Measurements from ENCODE around the gene OR8G1.

OR8G1 gene

DNA sequence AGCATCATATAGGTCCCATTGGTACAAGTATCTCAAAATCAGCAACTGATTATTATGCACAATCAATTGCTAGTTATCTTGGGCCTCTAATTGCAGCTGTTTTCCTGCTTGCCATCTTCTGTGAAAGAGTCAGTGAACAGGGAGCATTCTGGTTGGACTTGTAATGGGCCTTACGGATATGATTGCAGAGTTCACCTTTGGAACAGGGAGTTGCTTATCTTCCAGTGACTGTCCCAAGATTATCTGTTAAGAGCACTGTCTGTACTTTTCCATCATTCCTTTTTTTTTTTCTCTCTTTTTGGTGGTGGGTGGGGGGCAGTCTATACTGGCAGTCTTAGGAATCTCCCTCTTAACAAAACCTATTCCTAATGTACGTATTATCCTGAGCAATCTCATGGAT is 33.1 kb downstream of the OR8G1 start:
- Histone ChIP-seq H3K27me3 (ENCODE audit: low read length) (no peaks in the 10 kb centered on the region), H3K27ac (ENCODE audit: low read depth, low read length) (no peak overlapping the region), H3K79me2 (ENCODE audit: insufficient read depth, low read length) (no peaks in the 10 kb centered on the region), H3K4me2 (ENCODE audit: low read depth, low read length, poor library complexity, severe bottlenecking) (no peak overlapping the region), H2AFZ (ENCODE audit: low read depth, low read length, severe bottlenecking) (no peak overlapping the region), H3K36me3 (ENCODE audit: low read length) (no peaks in the 10 kb centered on the region), H3K4me3 (ENCODE audit: insufficient read depth, low read length, poor library complexity, severe bottlenecking) (no peak overlapping the region), H3K9me3 (ENCODE audit: insufficient read depth, low read length) (no peaks in the 10 kb centered on the region), H3F3A (ENCODE audit: insufficient read depth) (no peaks in the 10 kb centered on the region), H4K20me1 (ENCODE audit: low read depth, low read length) (no peaks in the 10 kb centered on the region), H3K9me2 (replicated peaks; ENCODE audit: insufficient read depth, low read length) (no peaks in the 10 kb centered on the region), H3K9ac (ENCODE audit: low read length) (no peak overlapping the region)
- TF ChIP-seq, protein P1, sequence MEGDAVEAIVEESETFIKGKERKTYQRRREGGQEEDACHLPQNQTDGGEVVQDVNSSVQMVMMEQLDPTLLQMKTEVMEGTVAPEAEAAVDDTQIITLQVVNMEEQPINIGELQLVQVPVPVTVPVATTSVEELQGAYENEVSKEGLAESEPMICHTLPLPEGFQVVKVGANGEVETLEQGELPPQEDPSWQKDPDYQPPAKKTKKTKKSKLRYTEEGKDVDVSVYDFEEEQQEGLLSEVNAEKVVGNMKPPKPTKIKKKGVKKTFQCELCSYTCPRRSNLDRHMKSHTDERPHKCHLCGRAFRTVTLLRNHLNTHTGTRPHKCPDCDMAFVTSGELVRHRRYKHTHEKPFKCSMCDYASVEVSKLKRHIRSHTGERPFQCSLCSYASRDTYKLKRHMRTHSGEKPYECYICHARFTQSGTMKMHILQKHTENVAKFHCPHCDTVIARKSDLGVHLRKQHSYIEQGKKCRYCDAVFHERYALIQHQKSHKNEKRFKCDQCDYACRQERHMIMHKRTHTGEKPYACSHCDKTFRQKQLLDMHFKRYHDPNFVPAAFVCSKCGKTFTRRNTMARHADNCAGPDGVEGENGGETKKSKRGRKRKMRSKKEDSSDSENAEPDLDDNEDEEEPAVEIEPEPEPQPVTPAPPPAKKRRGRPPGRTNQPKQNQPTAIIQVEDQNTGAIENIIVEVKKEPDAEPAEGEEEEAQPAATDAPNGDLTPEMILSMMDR (IDR thresholded peaks at IDR 0.05; ENCODE audit: insufficient read depth, low read length, poor library complexity, severe bottlenecking): no peak
- TF ChIP-seq EZH2phosphoT487 (conservative IDR thresholded peaks at IDR 0.05; ENCODE audit: low read length): no peak

DNA sequence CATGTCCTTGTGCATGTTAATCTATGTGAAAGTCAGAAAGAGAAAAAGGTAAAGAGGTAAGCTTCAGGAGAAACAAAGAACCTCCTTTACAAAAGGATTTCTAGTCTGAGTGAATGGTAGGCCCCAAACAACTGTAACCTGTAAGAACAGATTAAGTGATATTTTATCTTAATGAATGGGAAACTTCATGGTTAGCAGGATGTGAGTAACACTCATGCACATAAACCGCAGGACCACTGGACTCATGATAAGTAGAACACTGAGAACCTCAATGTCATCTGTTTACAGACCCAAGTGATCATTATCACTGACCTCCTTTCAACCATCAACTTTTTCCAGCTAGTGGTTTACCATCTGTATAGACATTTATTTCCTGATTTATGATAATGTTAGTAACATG is 35.2 kb downstream of the OR8G1 start:
- H3K27me3 ChIP-seq (ENCODE audit: low read length): no peaks in the 10 kb centered on the region
- no peaks in the 10 kb centered on the region for H3K9me3 ChIP-seq (ENCODE audit: insufficient read depth, low read length)
- H3K9me2 ChIP-seq (replicated peaks; ENCODE audit: insufficient read depth, low read length): no peaks in the 10 kb centered on the region
- no peak overlapping the region for H3K27ac ChIP-seq (ENCODE audit: low read depth, low read length)
- TF ChIP-seq, protein P1 (IDR thresholded peaks at IDR 0.05; ENCODE audit: insufficient read depth, low read length, poor library complexity, severe bottlenecking): no peak
- H3K4me2 ChIP-seq (ENCODE audit: low read depth, low read length, poor library complexity, severe bottlenecking): no peak overlapping the region
- no peaks in the 10 kb centered on the region for H3K36me3 ChIP-seq (ENCODE audit: low read length)
- no peak overlapping the region for H2AFZ ChIP-seq (ENCODE audit: low read depth, low read length, severe bottlenecking)
- H3K4me3 ChIP-seq (ENCODE audit: insufficient read depth, low read length, poor library complexity, severe bottlenecking): no peak overlapping the region
- H3K79me2 ChIP-seq (ENCODE audit: insufficient read depth, low read length): no peaks in the 10 kb centered on the region
- no peaks in the 10 kb centered on the region for H4K20me1 ChIP-seq (ENCODE audit: low read depth, low read length)
- no peak overlapping the region for H3K9ac ChIP-seq (ENCODE audit: low read length)
- no peaks in the 10 kb centered on the region for H3F3A ChIP-seq (ENCODE audit: insufficient read depth)

DNA sequence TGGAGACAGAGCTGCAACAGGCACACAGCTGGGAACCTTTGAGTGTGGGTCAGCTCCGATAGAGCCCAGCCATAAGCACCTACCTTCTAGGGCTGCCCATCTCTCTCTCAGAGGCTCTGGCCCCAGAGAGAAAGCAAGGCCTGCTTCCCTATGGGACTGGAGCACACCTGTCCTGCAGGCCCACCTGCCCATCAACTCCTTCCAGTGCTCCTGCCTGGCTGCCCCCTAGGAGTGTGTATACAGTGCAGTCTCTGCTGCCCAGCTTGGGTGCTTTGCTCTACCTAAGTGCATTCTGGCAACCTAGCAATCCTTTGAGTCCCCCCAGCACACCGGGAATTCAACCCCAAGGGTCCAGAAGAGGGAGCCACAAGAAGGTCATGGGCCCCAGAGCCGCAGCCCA is 36.3 kb downstream of the OR8G1 start:
- Histone ChIP-seq H3K9me2 (replicated peaks; ENCODE audit: insufficient read depth, low read length) (no peaks in the 10 kb centered on the region), H3K27ac (ENCODE audit: low read depth, low read length) (no peak overlapping the region), H3K9ac (ENCODE audit: low read length) (no peak overlapping the region), H3K9me3 (ENCODE audit: insufficient read depth, low read length) (no peaks in the 10 kb centered on the region), H4K20me1 (ENCODE audit: low read depth, low read length) (no peaks in the 10 kb centered on the region), H3K4me2 (ENCODE audit: low read depth, low read length, poor library complexity, severe bottlenecking) (no peak overlapping the region), H3K27me3 (ENCODE audit: low read length) (no peaks in the 10 kb centered on the region), H3F3A (ENCODE audit: insufficient read depth) (no peaks in the 10 kb centered on the region), H3K4me3 (ENCODE audit: insufficient read depth, low read length, poor library complexity, severe bottlenecking) (no peak overlapping the region), H3K36me3 (ENCODE audit: low read length) (no peaks in the 10 kb centered on the region), H3K79me2 (ENCODE audit: insufficient read depth, low read length) (no peaks in the 10 kb centered on the region), H2AFZ (ENCODE audit: low read depth, low read length, severe bottlenecking) (no peak overlapping the region)
- TF ChIP-seq, protein P1 (IDR thresholded peaks at IDR 0.05; ENCODE audit: insufficient read depth, low read length, poor library complexity, severe bottlenecking): no peak
- TF ChIP-seq EZH2phosphoT487 (conservative IDR thresholded peaks at IDR 0.05; ENCODE audit: low read length): no peak

DNA sequence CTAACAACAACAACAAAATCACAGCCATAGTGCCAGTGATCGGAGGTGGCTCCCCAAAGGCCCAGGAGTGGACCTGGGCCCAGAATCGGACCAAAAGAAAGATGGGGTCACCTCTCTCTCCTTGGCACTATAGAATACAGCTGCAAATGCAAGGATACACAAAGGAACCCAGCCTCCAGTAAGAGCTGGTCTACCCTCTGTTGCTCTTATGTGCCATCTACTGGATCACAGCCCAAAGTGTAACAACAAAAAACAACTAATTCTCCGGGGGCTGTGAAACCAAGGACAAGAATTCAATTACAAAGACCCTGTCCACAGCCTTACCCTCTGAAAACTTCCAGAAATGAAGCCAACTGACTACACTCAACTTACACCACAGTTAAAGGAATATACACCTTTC is 36.9 kb downstream of the OR8G1 start:
- Histone ChIP-seq H3K9me3 (ENCODE audit: insufficient read depth, low read length) (no peaks in the 10 kb centered on the region), H3K4me3 (ENCODE audit: insufficient read depth, low read length, poor library complexity, severe bottlenecking) (no peak overlapping the region), H3K36me3 (ENCODE audit: low read length) (no peaks in the 10 kb centered on the region), H3K4me2 (ENCODE audit: low read depth, low read length, poor library complexity, severe bottlenecking) (no peak overlapping the region), H3K27me3 (ENCODE audit: low read length) (no peaks in the 10 kb centered on the region), H3K9me2 (replicated peaks; ENCODE audit: insufficient read depth, low read length) (no peaks in the 10 kb centered on the region), H2AFZ (ENCODE audit: low read depth, low read length, severe bottlenecking) (no peak overlapping the region), H3K79me2 (ENCODE audit: insufficient read depth, low read length) (no peaks in the 10 kb centered on the region), H3K27ac (ENCODE audit: low read depth, low read length) (no peak overlapping the region), H3F3A (ENCODE audit: insufficient read depth) (no peaks in the 10 kb centered on the region), H4K20me1 (ENCODE audit: low read depth, low read length) (no peaks in the 10 kb centered on the region), H3K9ac (ENCODE audit: low read length) (no peak overlapping the region)
- TF ChIP-seq EZH2phosphoT487 (conservative IDR thresholded peaks at IDR 0.05; ENCODE audit: low read length): no peak
- TF ChIP-seq, protein P1 (IDR thresholded peaks at IDR 0.05; ENCODE audit: insufficient read depth, low read length, poor library complexity, severe bottlenecking): no peak

All from SU-DHL-6 (cell line).